GM12801 (cell line): ENCODE data around the gene SNX11.

Experiments
- CTCF ChIP-seq: IDR thresholded peaks from one replicate; pipeline ENCODE4 v1.5.1; 2011; ENCODE audit warnings: control low read depth; ENCODE audit not compliant: insufficient read length; ENCODE audit errors: extremely low read depth

SNX11 gene, protein sequence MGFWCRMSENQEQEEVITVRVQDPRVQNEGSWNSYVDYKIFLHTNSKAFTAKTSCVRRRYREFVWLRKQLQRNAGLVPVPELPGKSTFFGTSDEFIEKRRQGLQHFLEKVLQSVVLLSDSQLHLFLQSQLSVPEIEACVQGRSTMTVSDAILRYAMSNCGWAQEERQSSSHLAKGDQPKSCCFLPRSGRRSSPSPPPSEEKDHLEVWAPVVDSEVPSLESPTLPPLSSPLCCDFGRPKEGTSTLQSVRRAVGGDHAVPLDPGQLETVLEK

GRCh38 chr17:48107137-48108055 lies at the start of gene SNX11:
SNX11 (plus strand) TSS chr17:48107766; CDS start chr17:48112044, 4,278 bp downstream.
- no peak for TF ChIP-seq CTCF

- no peak for TF ChIP-seq CTCF
These were observed 49.0 kb upstream of the SNX11 start for GRCh38 chr17:48058393-48059124.

- no peak for TF ChIP-seq CTCF
These were observed 48.4 kb upstream of the SNX11 start for GRCh38 chr17:48059125-48059668.

- no peak for TF ChIP-seq CTCF
These were observed 47.3 kb upstream of the SNX11 start for GRCh38 chr17:48060249-48060648.

DNA sequence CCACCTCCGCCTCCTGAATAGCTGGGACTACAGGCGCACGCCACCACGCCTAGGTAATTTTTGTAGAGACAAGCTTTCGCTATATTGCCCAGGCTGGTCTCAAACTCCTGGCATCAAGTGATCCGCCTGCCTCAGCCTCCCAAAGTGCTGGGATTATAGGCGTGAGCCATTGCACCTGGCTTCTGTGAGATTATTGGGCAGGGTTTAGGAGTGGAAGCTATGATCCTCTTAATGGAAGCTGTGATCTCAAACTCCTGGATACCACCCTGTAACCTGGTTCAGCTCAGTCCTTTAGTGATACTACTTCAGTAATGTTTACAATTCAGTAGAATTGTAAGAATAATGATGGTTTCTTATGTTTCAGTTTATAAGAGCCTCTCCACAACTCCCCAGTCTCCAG lies 45.3 kb upstream of the SNX11 start:
- TF ChIP-seq CTCF, result no peak

DNA sequence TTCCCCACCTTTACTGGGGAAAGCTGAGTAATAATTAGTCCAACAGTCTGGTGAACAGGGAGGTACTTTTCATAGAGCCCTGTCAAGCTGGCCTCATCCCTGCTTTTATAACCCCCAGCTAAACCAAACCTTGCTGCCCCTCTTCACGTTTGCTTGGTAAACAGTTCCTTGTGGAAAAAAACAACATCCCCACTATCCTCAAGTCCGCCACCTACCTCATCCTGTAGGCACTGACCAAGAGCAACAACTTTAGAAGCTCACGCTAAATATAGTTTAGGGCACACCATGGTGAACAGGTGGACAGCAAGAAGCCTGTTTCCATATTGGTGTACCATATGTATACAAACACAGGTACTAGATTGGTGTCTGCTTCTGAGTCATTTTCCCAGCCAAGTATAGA lies 42.9 kb upstream of the SNX11 start:
- no peak for TF ChIP-seq CTCF

DNA sequence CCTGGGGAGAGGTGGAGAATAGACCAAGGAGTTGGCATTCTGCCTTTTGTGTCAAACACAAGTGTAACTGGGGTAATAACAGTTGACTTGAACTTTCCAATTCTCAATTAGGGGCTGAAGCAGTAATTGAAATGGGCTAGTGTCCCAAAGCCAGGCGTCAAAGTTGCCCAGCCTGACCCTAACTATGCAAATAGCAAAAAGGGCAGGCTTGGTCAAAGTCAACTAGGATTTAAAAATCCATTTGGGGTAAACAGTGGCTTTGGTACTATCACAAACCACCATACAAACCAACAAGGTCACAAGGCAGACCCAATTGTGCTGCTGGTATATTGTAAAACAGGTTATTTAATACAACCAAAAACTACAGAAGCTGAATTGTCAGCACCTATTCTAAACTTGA lies 41.4 kb upstream of the SNX11 start:
- no peak for TF ChIP-seq CTCF
